H9 (cell line): Measurements from ENCODE around the gene MRPS26. TPM values are rescaled to one million over a fixed set of nuclear protein-coding genes. Genes with fewer than 3 reads are reported as not detected.

Experiments
- DNase-seq: peaks from one replicate; pipeline ENCODE4 v3.0.0-alpha.2; 2017
- H2AFZ ChIP-seq: one replicate; pipeline ENCODE4 v1.6.1; 2013; ENCODE audit warnings: mild to moderate bottlenecking, low read length, control low read depth, moderate library complexity
- H2AK5ac ChIP-seq: 2 replicates; pipeline ENCODE4 v1.6.1; 2013; ENCODE audit warnings: low read length, control low read depth, mixed read lengths; ENCODE audit not compliant: insufficient read length
- H2BK120ac ChIP-seq: one replicate; pipeline ENCODE4 v1.6.1; 2013; ENCODE audit warnings: low read depth, mild to moderate bottlenecking, low read length, control low read depth, inconsistent platforms; ENCODE audit not compliant: poor library complexity, severe bottlenecking
- H2BK12ac ChIP-seq: 2 replicates; pipeline ENCODE4 v1.6.1; 2013; ENCODE audit warnings: low read length, control low read depth, mixed read lengths, low read depth; ENCODE audit not compliant: insufficient read length
- H2BK15ac ChIP-seq: 2 replicates; pipeline ENCODE4 v1.6.1; 2013; ENCODE audit warnings: low read depth, low read length, control low read depth
- H2BK20ac ChIP-seq: one replicate; pipeline ENCODE4 v1.6.1; 2013; ENCODE audit warnings: low read depth, mild to moderate bottlenecking, low read length, control low read depth, inconsistent platforms; ENCODE audit not compliant: poor library complexity, severe bottlenecking
- H2BK5ac ChIP-seq: 2 replicates; pipeline ENCODE4 v1.6.1; 2013; ENCODE audit warnings: low read length, control low read depth, mixed read lengths; ENCODE audit not compliant: insufficient read length
- H3K14ac ChIP-seq: 2 replicates; pipeline ENCODE4 v1.6.1; 2013; ENCODE audit warnings: low read length, control low read depth; ENCODE audit not compliant: insufficient read depth
- H3K18ac ChIP-seq: 2 replicates; pipeline ENCODE4 v1.6.1; 2013; ENCODE audit warnings: low read depth, mild to moderate bottlenecking, mixed read lengths, low read length, control low read depth; ENCODE audit not compliant: insufficient read length
- H3K23ac ChIP-seq: 2 replicates; pipeline ENCODE4 v1.6.1; 2013; ENCODE audit warnings: low read length, control low read depth, mixed read lengths, low read depth; ENCODE audit not compliant: insufficient read length
- H3K23me2 ChIP-seq: 2 replicates; pipeline ENCODE4 v1.6.1; 2013; ENCODE audit warnings: low read depth, mild to moderate bottlenecking, mixed read lengths, low read length, control low read depth; ENCODE audit not compliant: insufficient read length, poor library complexity, severe bottlenecking
- H3K27ac ChIP-seq: 2 replicates; pipeline ENCODE4 v1.5.1; 2013; ENCODE audit warnings: low read length, control low read depth, mixed read lengths, low read depth; ENCODE audit not compliant: insufficient read length
- H3K27me3 ChIP-seq: 2 replicates; pipeline ENCODE4 v1.6.1; 2013; ENCODE audit warnings: low read length, control low read depth, inconsistent platforms; ENCODE audit not compliant: insufficient read depth
- H3K4ac ChIP-seq: 2 replicates; pipeline ENCODE4 v1.6.1; 2013; ENCODE audit warnings: low read depth, mild to moderate bottlenecking, control low read depth, inconsistent platforms, low read length, moderate library complexity
- H3K4me1 ChIP-seq: 2 replicates; pipeline ENCODE4 v1.6.1; 2013; ENCODE audit warnings: low read length, control low read depth, inconsistent platforms; ENCODE audit not compliant: insufficient read depth
- H3K4me2 ChIP-seq: 2 replicates; pipeline ENCODE4 v1.6.1; 2013; ENCODE audit warnings: low read length, control low read depth, mixed read lengths; ENCODE audit not compliant: insufficient read length, insufficient read depth
- H3K56ac ChIP-seq: 2 replicates; pipeline ENCODE4 v1.6.1; 2013; ENCODE audit warnings: low read depth, mild to moderate bottlenecking, mixed read lengths, low read length, control low read depth; ENCODE audit not compliant: insufficient read length
- H3K79me1 ChIP-seq: 2 replicates; pipeline ENCODE4 v1.6.1; 2013; ENCODE audit warnings: low read depth, mild to moderate bottlenecking, moderate library complexity, low read length, control low read depth, inconsistent platforms; ENCODE audit not compliant: insufficient read depth, poor library complexity, severe bottlenecking
- H3K79me2 ChIP-seq: 2 replicates; pipeline ENCODE4 v1.6.1; 2013; ENCODE audit warnings: low read length, control low read depth, inconsistent platforms; ENCODE audit not compliant: insufficient read depth
- H3K9ac ChIP-seq: 2 replicates; pipeline ENCODE4 v1.6.1; 2013; ENCODE audit warnings: low read length, control low read depth, mixed read lengths; ENCODE audit not compliant: insufficient read length; ENCODE audit errors: extremely low read depth
- H3K9me3 ChIP-seq: one replicate; pipeline ENCODE4 v1.6.1; 2013; ENCODE audit warnings: low read depth, low read length, inconsistent platforms; ENCODE audit not compliant: control insufficient read depth
- H3T11ph ChIP-seq: one replicate; pipeline ENCODE4 v1.6.1; 2013; ENCODE audit warnings: mild to moderate bottlenecking, low read length, control low read depth, inconsistent platforms
- H4K20me1 ChIP-seq: one replicate; pipeline ENCODE4 v1.6.1; 2013; ENCODE audit not compliant: control insufficient read depth, insufficient read length, insufficient read depth
- H4K5ac ChIP-seq: 2 replicates; pipeline ENCODE4 v1.6.1; 2013; ENCODE audit warnings: low read depth, mild to moderate bottlenecking, mixed read lengths, low read length, control low read depth; ENCODE audit not compliant: insufficient read length
- H4K8ac ChIP-seq: replicated peaks from 2 replicates; pipeline ENCODE4 v1.6.1; 2013; ENCODE audit warnings: low read length, control low read depth, mixed read lengths, low read depth; ENCODE audit not compliant: insufficient read length
- H4K91ac ChIP-seq: 2 replicates; pipeline ENCODE4 v1.6.1; 2013; ENCODE audit warnings: low read depth, mild to moderate bottlenecking, moderate library complexity, mixed read lengths, low read length, control low read depth; ENCODE audit not compliant: insufficient read length
- H3K27ac Mint-ChIP-seq, 3 experiments: 2 replicates in 2 of 3; 3 replicates in 1 of 3; pipeline ENCODE4 v1.8.0; 2020 to 2021; ENCODE audit warnings: mixed read lengths in 3 of 3, mild to moderate bottlenecking in 1 of 3, moderate library complexity in 1 of 3
- H3K27me3 Mint-ChIP-seq: 2 replicates; pipeline ENCODE4 v1.8.0; 2021; ENCODE audit warnings: low read depth, mild to moderate bottlenecking, moderate library complexity, mixed read lengths
- H3K36me3 Mint-ChIP-seq, 3 experiments: 2 replicates in 2 of 3; 3 replicates in 1 of 3; pipeline ENCODE4 v1.8.0; 2020 to 2021; ENCODE audit warnings: low read depth in 3 of 3, mixed read lengths in 3 of 3; ENCODE audit not compliant: insufficient read depth in 1 of 3
- H3K4me1 Mint-ChIP-seq, 2 experiments: 2 replicates each; pipeline ENCODE4 v1.8.0; 2020; ENCODE audit warnings: mixed read lengths in 2 of 2
- H3K4me3 Mint-ChIP-seq, 2 experiments: 2 replicates in 1 of 2; 3 replicates in 1 of 2; pipeline ENCODE4 v1.8.0; 2020 to 2021; ENCODE audit warnings: mild to moderate bottlenecking in 2 of 2, mixed read lengths in 2 of 2, moderate library complexity in 1 of 2
- H3K9me3 Mint-ChIP-seq, 2 experiments: 2 replicates in 1 of 2; 3 replicates in 1 of 2; pipeline ENCODE4 v1.8.0; 2020; ENCODE audit warnings: mild to moderate bottlenecking in 2 of 2, mixed read lengths in 2 of 2, moderate library complexity in 1 of 2
- WGBS: extraction: QIAGEN DNeasy Blood & Tissue Kit; methylation state at CpG from one replicate; pipeline ENCODE4 v1.1.7; 2013; ENCODE audit warnings: missing lambda C conversion rate, low lambda C conversion rate, mixed read lengths; ENCODE audit not compliant: insufficient read length; ENCODE audit errors: extremely low coverage; 5-methylcytosine and 5-hydroxymethylcytosine counted together
- total RNA-seq: library from RNA; stranded (reverse); gene quantifications from 2 replicates; pipeline ENCODE4 v1.2.1, GENCODE V29; 2021
- TF ChIP-seq, protein P1 (sequence below): fragments of 200-600 bp; sonication (generic); conservative IDR thresholded peaks from 3 replicates; pipeline ENCODE4 v1.8.0; 2021; ENCODE audit warnings: antibody characterized with exemption, mild to moderate bottlenecking

The MRPS26 gene
- total RNA-seq, 1 experiment from 2014 or later: 97.6 TPM

DNA sequence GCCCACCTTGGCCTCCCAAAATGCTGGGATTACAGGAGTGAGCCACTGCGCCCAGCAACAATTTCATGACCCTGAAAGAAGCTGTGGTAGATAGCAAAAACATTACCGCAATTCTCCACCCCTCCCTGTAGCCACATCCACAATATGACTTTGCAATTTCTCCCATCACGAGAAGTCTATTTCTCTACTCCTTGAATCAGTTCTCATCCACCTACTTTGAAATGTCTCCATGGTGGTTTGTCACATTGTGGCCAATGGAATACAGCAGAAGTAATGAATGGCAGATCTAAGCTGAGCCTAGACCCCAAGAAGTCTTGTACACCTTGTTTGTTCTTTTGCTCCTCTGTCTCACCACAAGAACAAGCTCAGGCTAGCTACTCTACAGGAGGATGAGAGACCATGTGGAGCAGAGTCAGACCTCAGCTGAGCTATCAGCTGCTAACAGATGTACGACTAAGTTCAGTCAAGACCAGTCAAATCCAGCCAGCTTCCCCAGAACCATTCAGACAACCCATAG is 31.8 kb downstream of the MRPS26 start:
- Histone ChIP-seq H3K4me2 (no peak overlapping the region), H2BK20ac (no peak overlapping the region), H3K79me1 (no peaks in the 10 kb centered on the region), H2BK120ac (no peak overlapping the region), H3K9me3 (peaks cover 10% of the 10 kb centered on the region), H2AFZ (no peak overlapping the region), H2BK5ac (no peak overlapping the region), H4K91ac (no peak overlapping the region), H4K8ac (no peak overlapping the region), H3K23me2 (peaks cover 4% of the 10 kb centered on the region), H3K27me3 (peaks cover 26% of the 10 kb centered on the region), H3K14ac (no peak overlapping the region), H3T11ph (no peak overlapping the region), H3K23ac (no peak overlapping the region), H2AK5ac (no peak overlapping the region), H4K20me1 (no peaks in the 10 kb centered on the region), H3K79me2 (no peaks in the 10 kb centered on the region), H3K4me1 (no peaks in the 10 kb centered on the region), H2BK15ac (no peak overlapping the region), H3K9ac (no peak overlapping the region), H4K5ac (no peak overlapping the region), H3K27ac (no peak overlapping the region), H3K56ac (no peak overlapping the region), H2BK12ac (no peak overlapping the region), H3K4ac (no peak overlapping the region), H3K18ac (no peak overlapping the region)
- DNase-seq: no peak
- TF ChIP-seq, protein P1, sequence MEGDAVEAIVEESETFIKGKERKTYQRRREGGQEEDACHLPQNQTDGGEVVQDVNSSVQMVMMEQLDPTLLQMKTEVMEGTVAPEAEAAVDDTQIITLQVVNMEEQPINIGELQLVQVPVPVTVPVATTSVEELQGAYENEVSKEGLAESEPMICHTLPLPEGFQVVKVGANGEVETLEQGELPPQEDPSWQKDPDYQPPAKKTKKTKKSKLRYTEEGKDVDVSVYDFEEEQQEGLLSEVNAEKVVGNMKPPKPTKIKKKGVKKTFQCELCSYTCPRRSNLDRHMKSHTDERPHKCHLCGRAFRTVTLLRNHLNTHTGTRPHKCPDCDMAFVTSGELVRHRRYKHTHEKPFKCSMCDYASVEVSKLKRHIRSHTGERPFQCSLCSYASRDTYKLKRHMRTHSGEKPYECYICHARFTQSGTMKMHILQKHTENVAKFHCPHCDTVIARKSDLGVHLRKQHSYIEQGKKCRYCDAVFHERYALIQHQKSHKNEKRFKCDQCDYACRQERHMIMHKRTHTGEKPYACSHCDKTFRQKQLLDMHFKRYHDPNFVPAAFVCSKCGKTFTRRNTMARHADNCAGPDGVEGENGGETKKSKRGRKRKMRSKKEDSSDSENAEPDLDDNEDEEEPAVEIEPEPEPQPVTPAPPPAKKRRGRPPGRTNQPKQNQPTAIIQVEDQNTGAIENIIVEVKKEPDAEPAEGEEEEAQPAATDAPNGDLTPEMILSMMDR: no peak
- no peak overlapping the region for H3K27ac Mint-ChIP-seq
- peaks cover 72% of the 10 kb centered on the region for H3K27me3 Mint-ChIP-seq
- no peak overlapping the region for H3K4me3 Mint-ChIP-seq
- H3K36me3 Mint-ChIP-seq: no peaks in the 10 kb centered on the region; a peak in 3 of 7 replicates
- peaks cover under 1% of the 10 kb centered on the region in 2 experiments; a peak in 3 of 4 replicates for H3K4me1 Mint-ChIP-seq
- no CpG with 5 or more reads among the region's 4 CpGs for WGBS
- peaks cover 10 to 14% of the 10 kb centered on the region in 2 experiments for H3K9me3 Mint-ChIP-seq
